ENCODE results near the gene LMO3.

DNA sequence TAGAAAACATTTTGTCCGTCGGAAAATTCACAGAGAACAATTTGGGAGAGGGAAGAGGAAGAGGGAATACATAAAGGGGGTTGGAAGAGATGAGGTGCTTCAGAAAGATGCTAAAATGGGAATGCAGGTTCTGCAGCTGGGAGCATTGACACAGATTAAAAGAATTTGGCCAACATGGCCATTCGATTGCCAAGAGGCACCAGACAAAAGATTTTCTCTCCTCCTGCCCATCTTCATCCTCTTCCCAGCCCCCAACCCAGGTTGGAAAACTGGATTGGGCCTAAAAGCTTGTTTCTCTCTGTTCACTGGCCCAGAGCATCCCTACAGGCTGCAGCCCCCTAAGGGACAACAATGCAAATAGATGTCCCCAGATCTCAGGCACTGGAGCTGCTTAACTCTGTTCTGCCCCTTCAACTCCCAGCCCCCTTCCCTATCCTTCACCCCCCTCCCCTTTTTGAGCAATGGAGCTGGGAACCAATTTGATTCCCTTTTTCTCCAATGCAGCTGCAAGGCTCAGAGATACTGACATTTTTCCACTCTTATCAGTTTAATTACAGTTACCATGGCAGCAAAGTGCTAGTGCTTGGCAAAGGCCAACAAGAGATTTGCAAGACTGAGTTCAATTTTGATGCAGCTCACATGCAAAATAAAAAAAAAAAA is 1.9 kb downstream of the LMO3 start:
- TF ChIP-seq CTCF (IDR thresholded peaks at IDR 0.05) (no peak), POLR2A (IDR thresholded peaks at IDR 0.05) (no peak)
